Breast epithelium (tissue), 4 donors: ENCODE data around the gene BRD1. TPM values are rescaled to one million over a fixed set of nuclear protein-coding genes. Genes with fewer than 3 reads are reported as not detected.

Experiments used
- DNase-seq, 2 donors: peaks; one replicate each; pipeline ENCODE4 v3.0.0-alpha.2; 2019; ENCODE audit warnings: low spot score in 2 of 2
- H3K27ac ChIP-seq, 2 donors: fragments of 200-600 bp; sonication (generic) in 1 of 2; one replicate each; pipeline ENCODE4 v1.5.1; 2016 to 2019; ENCODE audit warnings: mild to moderate bottlenecking in 1 of 2
- H3K27me3 ChIP-seq, 2 donors: fragments of 200-600 bp; sonication (generic) in 1 of 2; one replicate each; pipeline versions ENCODE4 v1.5.1 to v1.6.0; 2017 to 2019; ENCODE audit warnings: control low read depth in 1 of 2, mild to moderate bottlenecking in 1 of 2
- H3K36me3 ChIP-seq: fragments of 200-600 bp; one replicate; pipeline ENCODE4 v1.5.1; 2019
- H3K4me1 ChIP-seq, 2 donors: fragments of 200-600 bp; sonication (generic); one replicate each; pipeline ENCODE4 v1.5.1; 2016 to 2019; ENCODE audit warnings: control low read depth in 1 of 2
- H3K4me3 ChIP-seq, 3 donors: fragments of 200-600 bp; sonication (generic); 1 replicate in 2 of 3; 2 replicates in 1 of 3; pipeline ENCODE4 v1.5.1; 2016 to 2019; ENCODE audit warnings: mild to moderate bottlenecking in 3 of 3, moderate library complexity in 2 of 3
- H3K9me3 ChIP-seq, 2 donors: fragments of 200-600 bp; sonication (generic) in 1 of 2; one replicate each; pipeline ENCODE4 v1.5.1; 2016 to 2019; ENCODE audit warnings: control low read depth in 1 of 2
- CTCF ChIP-seq, 3 donors: fragments of 450-650 bp; IDR thresholded peaks; one replicate each; pipeline ENCODE4 v1.5.1; 2016 to 2017; ENCODE audit warnings: antibody characterized with exemption in 3 of 3, mild to moderate bottlenecking in 3 of 3, moderate library complexity in 3 of 3
- POLR2A ChIP-seq: fragments of 450-650 bp; IDR thresholded peaks from one replicate; pipeline ENCODE4 v1.6.1; 2016; ENCODE audit warnings: antibody characterized with exemption, mild to moderate bottlenecking, moderate library complexity
- POLR2AphosphoS5 ChIP-seq, 3 donors: sonication (generic); formaldehyde crosslinking; IDR thresholded peaks; one replicate each; pipeline ENCODE4 v1.6.1; 2017; ENCODE audit warnings: antibody characterized with exemption in 3 of 3
- intact Hi-C: fragments of 100-400 bp; cut with DNase I; formaldehyde crosslinking; loops from one replicate; pipeline ENCODE4 v1.15.1; 2023; ENCODE audit warnings: low total_unique reads
- total RNA-seq, 3 donors: library from RNA; depleted of rRNA; stranded (reverse); fragments of >200 nt; gene quantifications; one replicate each; pipeline ENCODE4 v1.1.0, GENCODE V29; 2016

BRD1 gene
- total RNA-seq, 3 donors from 2014 or later: 33.4 to 35.1 (median 34.1) TPM

- Histone ChIP-seq H3K27me3 (no peaks in the 10 kb centered on the region), H3K36me3 (no peaks in the 10 kb centered on the region), H3K4me1 (peaks cover 16% of the 10 kb centered on the region in 2 donors), H3K27ac (no peak overlapping the region), H3K9me3 (no peaks in the 10 kb centered on the region), H3K4me3 (no peak overlapping the region)
- DNase-seq: no peak
- intact Hi-C loops: no loop called here
- TF ChIP-seq CTCF (IDR thresholded peaks at IDR 0.05) (no peak), POLR2AphosphoS5 (IDR thresholded peaks at IDR 0.05) (no peak), POLR2A (no peak)
These were observed 35.6 kb downstream of the BRD1 start for GRCh38 chr22:49792107-49792506.

GRCh38 chr22:49791682-49792081 lies 36.0 kb downstream of the BRD1 start:
- DNase-seq: no peak
- Histone ChIP-seq H3K9me3 (no peaks in the 10 kb centered on the region), H3K4me3 (no peak overlapping the region), H3K36me3 (no peaks in the 10 kb centered on the region), H3K27ac (no peak overlapping the region), H3K27me3 (no peaks in the 10 kb centered on the region), H3K4me1 (peaks cover 16% of the 10 kb centered on the region in 2 donors)
- intact Hi-C loops: no loop called here
- TF ChIP-seq POLR2A (no peak), POLR2AphosphoS5 (IDR thresholded peaks at IDR 0.05) (no peak), CTCF (IDR thresholded peaks at IDR 0.05) (no peak)

GRCh38 chr22:49790912-49791311 lies 36.8 kb downstream of the BRD1 start:
- intact Hi-C loops: no loop called here
- H3K27me3 ChIP-seq: no peaks in the 10 kb centered on the region
- H3K9me3 ChIP-seq: no peaks in the 10 kb centered on the region
- no peak overlapping the region for H3K4me3 ChIP-seq
- peaks cover 16% of the 10 kb centered on the region in 2 donors for H3K4me1 ChIP-seq
- peak overlapping the region in 1 of 2 donors; percentile 2 for H3K27ac ChIP-seq
- TF ChIP-seq CTCF (IDR thresholded peaks at IDR 0.05) (no peak), POLR2AphosphoS5 (IDR thresholded peaks at IDR 0.05) (no peak), POLR2A (no peak)
- no peaks in the 10 kb centered on the region for H3K36me3 ChIP-seq
- no peak for DNase-seq

- peak overlapping the region in 1 of 2 donors; percentile 41 for H3K27ac ChIP-seq
- H3K9me3 ChIP-seq: no peaks in the 10 kb centered on the region
- intact Hi-C loops: no loop called here
- DNase-seq: no peak
- H3K36me3 ChIP-seq: no peaks in the 10 kb centered on the region
- no peaks in the 10 kb centered on the region for H3K27me3 ChIP-seq
- H3K4me1 ChIP-seq: peaks cover 16% of the 10 kb centered on the region in 2 donors
- TF ChIP-seq POLR2A (no peak), CTCF (IDR thresholded peaks at IDR 0.05) (no peak), POLR2AphosphoS5 (IDR thresholded peaks at IDR 0.05) (no peak)
- peak overlapping the region in 1 of 3 donors; percentile 7 for H3K4me3 ChIP-seq
These were observed 38.2 kb downstream of the BRD1 start for GRCh38 chr22:49789289-49790141.

- Histone ChIP-seq H3K36me3 (no peaks in the 10 kb centered on the region), H3K4me1 (peaks cover 16% of the 10 kb centered on the region in 2 donors), H3K27me3 (no peaks in the 10 kb centered on the region), H3K9me3 (no peaks in the 10 kb centered on the region), H3K27ac (peak overlapping the region in 1 of 2 donors; percentile 41), H3K4me3 (no peak overlapping the region)
- intact Hi-C loops: no loop called here
- peak in 1 of 2 donors; percentile 28 for DNase-seq
- TF ChIP-seq CTCF (IDR thresholded peaks at IDR 0.05) (no peak), POLR2A (no peak), POLR2AphosphoS5 (IDR thresholded peaks at IDR 0.05) (no peak)
These were observed 39.2 kb downstream of the BRD1 start for GRCh38 chr22:49788504-49788903.
